ENCODE measurements around the gene ADGRG1. TPM values are rescaled to one million over a fixed set of nuclear protein-coding genes. Genes with fewer than 3 reads are reported as not detected.
A peak's percentile ranks its signal among the peaks of the same experiment; 100 is the strongest.
"Not testable (repeated sequence)": the region's sequence is repeated elsewhere in the genome, so short reads cannot be mapped to it uniquely, and the experiment has no call there.

ADGRG1 gene
- total RNA-seq, 1 experiment from 2014 or later: 0.47 TPM

GRCh38 chr16:57670196-57670595 lies 41.8 kb downstream of the ADGRG1 start:
- H3K27ac ChIP-seq: no peak overlapping the region
- H3K36me3 ChIP-seq: no peaks in the 10 kb centered on the region
- no peaks in the 10 kb centered on the region for H3K9me3 ChIP-seq (replicated peaks)
- DNase-seq (ENCODE audit: low read depth in 1 of 2, low spot score in 2 of 2): no peak
- no peaks in the 10 kb centered on the region; the same call in 1 of the 2 replicates for H3K27me3 ChIP-seq (replicated peaks)
- H3K4me1 ChIP-seq (replicated peaks): peaks cover 11% of the 10 kb centered on the region; the same call in 1 of the 2 replicates
- H3K4me3 ChIP-seq: no peak overlapping the region

- peaks cover 11% of the 10 kb centered on the region; the same call in 1 of the 2 replicates for H3K4me1 ChIP-seq (replicated peaks)
- not testable (repeated sequence) for H3K27me3 ChIP-seq (replicated peaks); H3K9me3 ChIP-seq (replicated peaks); H3K27ac ChIP-seq; H3K36me3 ChIP-seq; H3K4me3 ChIP-seq
- peak in 1 of 2 experiments; percentile 31 for DNase-seq (ENCODE audit: low read depth in 1 of 2, low spot score in 2 of 2)
Measured at GRCh38 chr16:57671451-57671850, 43.0 kb downstream of the ADGRG1 start.

GRCh38 chr16:57672416-57672815 lies 44.0 kb downstream of the ADGRG1 start:
- Histone ChIP-seq H3K9me3 (replicated peaks) (no peaks in the 10 kb centered on the region), H3K36me3 (no peaks in the 10 kb centered on the region), H3K27ac (no peak overlapping the region), H3K4me1 (replicated peaks) (peaks cover 13% of the 10 kb centered on the region; the same call in 1 of the 2 replicates), H3K27me3 (replicated peaks) (no peaks in the 10 kb centered on the region; the same call in 1 of the 2 replicates), H3K4me3 (no peak overlapping the region)
- no peak for DNase-seq (ENCODE audit: low read depth in 1 of 2, low spot score in 2 of 2)

GRCh38 chr16:57672824-57673223 lies 44.4 kb downstream of the ADGRG1 start:
- Histone ChIP-seq H3K4me3 (no peak overlapping the region), H3K36me3 (no peaks in the 10 kb centered on the region), H3K27ac (no peak overlapping the region), H3K27me3 (replicated peaks) (no peaks in the 10 kb centered on the region; the same call in 1 of the 2 replicates), H3K4me1 (replicated peaks) (peaks cover 13% of the 10 kb centered on the region; the same call in 1 of the 2 replicates), H3K9me3 (replicated peaks) (no peaks in the 10 kb centered on the region)
- no peak for DNase-seq (ENCODE audit: low read depth in 1 of 2, low spot score in 2 of 2)

GRCh38 chr16:57675741-57676551 lies 47.5 kb downstream of the ADGRG1 start:
- DNase-seq (ENCODE audit: low read depth in 1 of 2, low spot score in 2 of 2): no peak
- H3K27me3 ChIP-seq (replicated peaks): no peaks in the 10 kb centered on the region; the same call in 1 of the 2 replicates
- H3K36me3 ChIP-seq: no peaks in the 10 kb centered on the region
- H3K27ac ChIP-seq: no peak overlapping the region
- H3K4me3 ChIP-seq: no peak overlapping the region
- H3K9me3 ChIP-seq (replicated peaks): no peaks in the 10 kb centered on the region
- peaks cover 12% of the 10 kb centered on the region; the same call in 1 of the 2 replicates for H3K4me1 ChIP-seq (replicated peaks)

GRCh38 chr16:57676553-57677085 lies 48.2 kb downstream of the ADGRG1 start:
- DNase-seq (ENCODE audit: low read depth in 1 of 2, low spot score in 2 of 2): no peak
- H3K27me3 ChIP-seq (replicated peaks): no peaks in the 10 kb centered on the region; the same call in 1 of the 2 replicates
- peaks cover 6% of the 10 kb centered on the region; the same call in 1 of the 2 replicates for H3K4me1 ChIP-seq (replicated peaks)
- no peaks in the 10 kb centered on the region for H3K36me3 ChIP-seq
- H3K27ac ChIP-seq: no peak overlapping the region
- no peaks in the 10 kb centered on the region for H3K9me3 ChIP-seq (replicated peaks)
- no peak overlapping the region for H3K4me3 ChIP-seq

- Histone ChIP-seq H3K4me1 (replicated peaks) (0 out of 2 replicates have a peak, but pooled peaks cover 2% of the 10 kb centered on the region), H3K36me3 (no peaks in the 10 kb centered on the region), H3K9me3 (replicated peaks) (no peaks in the 10 kb centered on the region), H3K27ac (no peak overlapping the region), H3K4me3 (no peak overlapping the region), H3K27me3 (replicated peaks) (no peaks in the 10 kb centered on the region; the same call in 1 of the 2 replicates)
- DNase-seq (ENCODE audit: low read depth in 1 of 2, low spot score in 2 of 2): no peak
Measured at GRCh38 chr16:57677622-57678369, 49.4 kb downstream of the ADGRG1 start.

GRCh38 chr16:57679016-57679415 lies 50.6 kb downstream of the ADGRG1 start:
- Histone ChIP-seq H3K4me3 (no peak overlapping the region), H3K27ac (no peak overlapping the region), H3K36me3 (no peaks in the 10 kb centered on the region), H3K27me3 (replicated peaks) (no peaks in the 10 kb centered on the region), H3K4me1 (replicated peaks) (0 out of 2 replicates have a peak, but pooled peaks cover 2% of the 10 kb centered on the region), H3K9me3 (replicated peaks) (no peaks in the 10 kb centered on the region)
- DNase-seq (ENCODE audit: low read depth in 1 of 2, low spot score in 2 of 2): no peak

GRCh38 chr16:57679767-57680482 lies 51.5 kb downstream of the ADGRG1 start:
- H3K27ac ChIP-seq: no peak overlapping the region
- H3K4me3 ChIP-seq: no peak overlapping the region
- H3K9me3 ChIP-seq (replicated peaks): no peaks in the 10 kb centered on the region
- 0 out of 2 replicates have a peak, but pooled peaks cover 2% of the 10 kb centered on the region for H3K4me1 ChIP-seq (replicated peaks)
- no peaks in the 10 kb centered on the region for H3K27me3 ChIP-seq (replicated peaks)
- DNase-seq (ENCODE audit: low read depth in 1 of 2, low spot score in 2 of 2): no peak
- no peaks in the 10 kb centered on the region for H3K36me3 ChIP-seq

GRCh38 chr16:57680842-57681375 lies 52.5 kb downstream of the ADGRG1 start:
- Histone ChIP-seq H3K9me3 (replicated peaks) (no peaks in the 10 kb centered on the region), H3K4me3 (no peak overlapping the region), H3K36me3 (no peaks in the 10 kb centered on the region), H3K27ac (no peak overlapping the region), H3K27me3 (replicated peaks) (no peaks in the 10 kb centered on the region), H3K4me1 (replicated peaks) (0 out of 2 replicates have a peak, but pooled peaks cover 2% of the 10 kb centered on the region)
- DNase-seq (ENCODE audit: low read depth in 1 of 2, low spot score in 2 of 2): no peak

GRCh38 chr16:57681950-57682728 lies 53.7 kb downstream of the ADGRG1 start:
- peak in 1 of 2 experiments; percentile 41 for DNase-seq (ENCODE audit: low read depth in 1 of 2, low spot score in 2 of 2)
- Histone ChIP-seq H3K4me1 (replicated peaks) (0 out of 2 replicates have a peak, but pooled peaks cover 2% of the 10 kb centered on the region), H3K9me3 (replicated peaks) (no peaks in the 10 kb centered on the region), H3K27me3 (replicated peaks) (no peaks in the 10 kb centered on the region), H3K36me3 (no peaks in the 10 kb centered on the region), H3K27ac (no peak overlapping the region), H3K4me3 (no peak overlapping the region)

- Histone ChIP-seq H3K27ac (no peak overlapping the region), H3K4me1 (replicated peaks) (no peaks in the 10 kb centered on the region), H3K36me3 (no peaks in the 10 kb centered on the region), H3K9me3 (replicated peaks) (no peaks in the 10 kb centered on the region), H3K27me3 (replicated peaks) (0 out of 2 replicates have a peak, but pooled peaks cover 2% of the 10 kb centered on the region), H3K4me3 (no peak overlapping the region)
- DNase-seq (ENCODE audit: low read depth in 1 of 2, low spot score in 2 of 2): no peak
Measured at GRCh38 chr16:57682809-57683635, 54.6 kb downstream of the ADGRG1 start.
